K562 (cell line): ENCODE measurements around the gene TRAIP. TPM values are rescaled to one million over a fixed set of nuclear protein-coding genes. Genes with fewer than 3 reads are reported as not detected.

Source experiments
- ATAC-seq: fragments of 200-7000 bp; cut with Tn5 transposase; 3 replicates; pipeline ENCODE4 v1.9.1; 2020; ENCODE audit warnings: moderate library complexity
- BruUV-seq: library from RNA; stranded (reverse); fragments of 400-500 nt; replicated peaks from 2 replicates; lab custom pipeline; 2021; lab: Mats Ljungman, UMichigan
- CTCF ChIA-PET: fragments of 300-600 bp; formaldehyde crosslinking; extraction: SDS; loops from one replicate; lab custom pipeline; 2021; ENCODE audit warnings: low intra/inter-chr PET ratio; lab: Yijun Ruan, JAX
- POLR2A ChIA-PET: fragments of 300-600, 350-650 bp; sonication (Branson Sonifier 250); formaldehyde crosslinking; extraction: SDS; loops from one replicate; lab custom pipeline; 2021; ENCODE audit warnings: antibody characterized with exemption, inconsistent platforms; lab: Yijun Ruan, JAX
- DNase-seq, 4 experiments: peaks; one replicate each; pipeline versions ENCODE4 v3.0.0 to v3.0.0-alpha.2; 2011 to 2018; ENCODE audit warnings: low spot score in 3 of 4, mixed read lengths in 3 of 4; ENCODE audit errors: extremely low read depth in 1 of 4
- FAIRE-seq: peaks from 2 replicates; lab custom pipeline; 2011; peaks lifted over from hg19 to GRCh38; lab: Jason Lieb, UNC
- H2AFZ ChIP-seq: 2 replicates; pipeline ENCODE4 v1.6.0; 2011; ENCODE audit warnings: low read depth, low read length, control low read depth, inconsistent platforms
- H3K27ac ChIP-seq: fragments of 200-600 bp; 3 replicates; pipeline ENCODE4 v1.8.0; 2011; ENCODE audit warnings: low read depth, mild to moderate bottlenecking, control low read depth, inconsistent platforms, low read length, moderate library complexity, mixed read lengths; ENCODE audit errors: extremely low read depth
- H3K27me3 ChIP-seq, 2 experiments: fragments of 300-600 bp in 1 of 2; 2 replicates in 1 of 2; 3 replicates in 1 of 2; pipeline versions ENCODE4 v1.6.0 to v1.8.0; 2011; ENCODE audit warnings: inconsistent platforms in 2 of 2, low read length in 2 of 2, mild to moderate bottlenecking in 1 of 2, mixed read lengths in 1 of 2, moderate library complexity in 1 of 2; ENCODE audit not compliant: control insufficient read depth in 2 of 2, insufficient read depth in 2 of 2
- H3K36me3 ChIP-seq: fragments of 300-600 bp; 3 replicates; pipeline ENCODE4 v1.8.0; 2011; ENCODE audit warnings: mild to moderate bottlenecking, low read length, inconsistent platforms; ENCODE audit not compliant: control insufficient read depth, insufficient read depth
- H3K4me1 ChIP-seq, 2 experiments: fragments of 200-600 bp in 1 of 2; replicated peaks in 1 of 2; 2 replicates in 1 of 2; 3 replicates in 1 of 2; pipeline versions ENCODE4 v1.5.1 to v1.8.0; 2011; ENCODE audit warnings: inconsistent platforms in 2 of 2, low read length in 2 of 2, mild to moderate bottlenecking in 1 of 2, mixed read lengths in 1 of 2, moderate library complexity in 1 of 2; ENCODE audit not compliant: control insufficient read depth in 2 of 2, insufficient read depth in 2 of 2
- H3K4me2 ChIP-seq: 2 replicates; pipeline ENCODE4 v1.6.1; 2011; ENCODE audit warnings: low read length, control low read depth, inconsistent platforms, mixed read lengths; ENCODE audit not compliant: insufficient read depth
- H3K4me3 ChIP-seq: fragments of 200-600 bp; sonication (generic), shearing (Covaris generic); 2 replicates; pipeline ENCODE4 v1.5.1; 2016; ENCODE audit warnings: control low read depth, inconsistent platforms
- H3K79me2 ChIP-seq: fragments of 200-600 bp; 3 replicates; pipeline ENCODE4 v1.8.0; 2011; ENCODE audit warnings: low read length, inconsistent platforms; ENCODE audit not compliant: control insufficient read depth, insufficient read depth
- H3K9ac ChIP-seq, 2 experiments: 2 replicates each; pipeline versions ENCODE4 v1.6.0 to v1.6.1; 2011; ENCODE audit warnings: low read depth in 2 of 2, low read length in 2 of 2, control low read depth in 1 of 2, inconsistent platforms in 1 of 2, mild to moderate bottlenecking in 1 of 2, mixed read lengths in 1 of 2; ENCODE audit not compliant: insufficient read depth in 1 of 2
- H3K9me1 ChIP-seq: one replicate; pipeline ENCODE4 v1.6.0; 2011; ENCODE audit warnings: inconsistent platforms, mild to moderate bottlenecking, low read length, moderate library complexity; ENCODE audit not compliant: control insufficient read depth, insufficient read depth
- H3K9me3 ChIP-seq: replicated peaks from 2 replicates; pipeline ENCODE4 v1.5.1; 2011; ENCODE audit warnings: low read depth, low read length, inconsistent platforms; ENCODE audit not compliant: control insufficient read depth, insufficient read depth
- H4K20me1 ChIP-seq: replicated peaks from 2 replicates; pipeline ENCODE4 v1.6.1; 2011; ENCODE audit warnings: low read length, inconsistent platforms, mixed read lengths; ENCODE audit not compliant: control insufficient read depth, insufficient read depth
- CEBPZ ChIP-seq: fragments of 150-350 bp; IDR thresholded peaks from 2 replicates; pipeline ENCODE4 v1.6.1; 2014; ENCODE audit warnings: low read depth, mild to moderate bottlenecking, low read length, borderline replicate concordance
- EP400 ChIP-seq: fragments of 450-650 bp; IDR thresholded peaks from 2 replicates; pipeline ENCODE4 v1.6.1; 2017; ENCODE audit warnings: antibody characterized with exemption, mild to moderate bottlenecking, moderate library complexity
- ETS1 ChIP-seq: conservative IDR thresholded peaks from 2 replicates; pipeline ENCODE4 v1.6.1; 2011; ENCODE audit warnings: low read depth, mild to moderate bottlenecking, low read length; ENCODE audit not compliant: control insufficient read depth
- FOXA1 ChIP-seq: fragments of 450-650 bp; IDR thresholded peaks from 2 replicates; pipeline ENCODE4 v1.6.1; 2016; ENCODE audit warnings: mild to moderate bottlenecking, borderline replicate concordance
- GMEB1 ChIP-seq: fragments of 250-450 bp; sonication (Bioruptor Pico); IDR thresholded peaks from 2 replicates; pipeline ENCODE4 v1.4.0; 2020; ENCODE audit warnings: mild to moderate bottlenecking
- JUN ChIP-seq, 2 experiments: sonication (generic) in 1 of 2; formaldehyde crosslinking in 1 of 2; IDR thresholded peaks; 2 replicates each; pipeline versions ENCODE4 v1.6.1 to v1.8.0; 2012 to 2022; ENCODE audit warnings: borderline replicate concordance in 2 of 2, mild to moderate bottlenecking in 2 of 2, improper control_type of control experiment in 1 of 2, low read depth in 1 of 2, low read length in 1 of 2, missing genetic modification reagents in 1 of 2
- KLF13 ChIP-seq: fragments of 450-650 bp; IDR thresholded peaks from 2 replicates; pipeline ENCODE4 v1.6.1; 2016; ENCODE audit warnings: missing genetic modification characterization, low read depth, mild to moderate bottlenecking, missing compliant biosample characterization, moderate library complexity, borderline replicate concordance
- NFE2L1 ChIP-seq: fragments of 450-650 bp; IDR thresholded peaks from 2 replicates; pipeline ENCODE4 v1.6.1; 2016; ENCODE audit warnings: missing genetic modification characterization, low read depth, mild to moderate bottlenecking, missing compliant biosample characterization, moderate library complexity, borderline replicate concordance
- RBM14 ChIP-seq: fragments of 200-400 bp; formaldehyde crosslinking; IDR thresholded peaks from 2 replicates; pipeline ENCODE4 v1.6.1; 2018; ENCODE audit warnings: low read depth, mild to moderate bottlenecking, low read length, moderate library complexity, borderline replicate concordance; ENCODE audit not compliant: insufficient read depth
- ZNF280B ChIP-seq: fragments of 250-450 bp; sonication (Bioruptor Pico); IDR thresholded peaks from 2 replicates; pipeline ENCODE4 v1.5.1; 2021; ENCODE audit warnings: mild to moderate bottlenecking
- WGBS: fragments of 100-300 bp; shearing (Covaris generic); methylation state at CpG from one replicate; pipeline ENCODE4 v1.1.6; 2016; ENCODE audit warnings: low coverage, mixed read lengths; ENCODE audit not compliant: insufficient coverage; ENCODE audit errors: missing lambda C conversion rate; 5-methylcytosine and 5-hydroxymethylcytosine counted together
- in situ Hi-C: fragments of 300-500 bp; cut with MboI; formaldehyde crosslinking; loops from 4 replicates; pipeline ENCODE4 v1.15.0; 2018; ENCODE audit warnings: inconsistent platforms, mixed read lengths
- intact Hi-C: fragments of 100-400 bp; cut with micrococcal nuclease; formaldehyde crosslinking; loops from 2 replicates; pipeline ENCODE4 v1.14.2; 2022
- polyA plus RNA-seq, 8 experiments: library from polyadenylated mRNA; depleted of rRNA in 4 of 8; stranded (reverse) in 5 of 8; unstranded in 3 of 8; fragments of >200 nt; fragmentation: Nextera tagmentation in 2 of 8; fragmentation: Illumina TruSeq in 1 of 8; extraction: Ambion mirVana in 2 of 8; extraction: Trizol in 1 of 8; gene quantifications; 2 replicates each; pipeline versions ENCODE4 v1.2.1 to v1.2.3, GENCODE V29; 2011 to 2014; ENCODE audit warnings: inconsistent platforms in 1 of 8, missing spikeins in 1 of 8
- total RNA-seq, 7 experiments: library from RNA; depleted of rRNA in 6 of 7; stranded (reverse); fragments of >200 nt in 6 of 7; fragmentation: Illumina TruSeq in 2 of 7; extraction: Trizol in 2 of 7; gene quantifications; 2 replicates each; pipeline versions ENCODE4 v1.2.1 to v1.2.3, GENCODE V29; 2011 to 2021; ENCODE audit warnings: low replicate concordance in 1 of 7

The TRAIP gene
- total and polyA plus RNA-seq, 9 of the 15 experiments (the other 6 are each of a cell fraction or from before 2014, with no cell fraction given), result 14.3 to 38.6 (median 21.2) TPM

- Histone ChIP-seq H3K79me2 (no peaks in the 10 kb centered on the region), H3K27me3 (no peaks in the 10 kb centered on the region), H3K9me1 (no peaks in the 10 kb centered on the region), H3K27ac (no peak overlapping the region), H3K36me3 (peaks cover 4% of the 10 kb centered on the region; the same call in 1 of the 3 replicates), H3K4me1 (peaks cover 3 to 12% of the 10 kb centered on the region in 2 experiments; a peak in 4 of 5 replicates), H3K9ac (no peak overlapping the region), H3K4me2 (no peak overlapping the region), H3K9me3 (no peaks in the 10 kb centered on the region), H4K20me1 (no peaks in the 10 kb centered on the region)
- ATAC-seq, result no peak
- no TSS peak for BruUV-seq
- FAIRE-seq, result no peak
- ChIA-PET CTCF (no interaction called here), POLR2A (interaction anchor here (0.6 kb wide), 1 partner anchor 1065 kb away, joined by 3 read pairs; no protein-coding TSS in a partner anchor)
- 61% methylated on average over 6 of the region's 9 CpGs for WGBS
- in situ Hi-C loops, result no loop called here
- intact Hi-C loops, result no loop called here
- TF ChIP-seq CEBPZ (no peak), JUN (IDR thresholded peaks at IDR 0.05; ENCODE audit: borderline replicate concordance, low read depth, low read length) (no peak), JUN (CRISPR knock-in tag; IDR thresholded peaks at IDR 0.05; ENCODE audit: borderline replicate concordance) (no peak), NFE2L1 (tag) (no peak), GMEB1 (CRISPR knock-in tag) (no peak), KLF13 (tag) (no peak), ZNF280B (no peak), ETS1 (no peak), EP400 (no peak), FOXA1 (no peak), RBM14 (no peak)
- TF ChIP-seq, all 486 proteins: peak for 0
- no peak overlapping the region for H2AFZ ChIP-seq
- H3K4me3 ChIP-seq, result no peak overlapping the region
- no peak for DNase-seq
Observed at GRCh38 chr3:49895791-49896190, 39.4 kb upstream of the TRAIP start.
